HEK293 (cell line): ENCODE data around the gene DISC1.
A peak's percentile ranks its signal among the peaks of the same experiment; 100 is the strongest.

ENCODE experiments used
- KLF1 ChIP-seq: fragments of 450-650 bp; formaldehyde crosslinking; IDR thresholded peaks from 2 replicates; pipeline ENCODE4 v1.5.1; 2016; ENCODE audit warnings: missing biosample characterization, missing genetic modification characterization
- YY1 ChIP-seq: fragments of 450-650 bp; formaldehyde crosslinking; IDR thresholded peaks from 2 replicates; pipeline ENCODE4 v1.5.1; 2018; ENCODE audit warnings: missing biosample characterization, missing genetic modification characterization
- ZNF169 ChIP-seq: fragments of 450-650 bp; formaldehyde crosslinking; IDR thresholded peaks from 2 replicates; pipeline ENCODE4 v1.5.1; 2016; ENCODE audit warnings: missing biosample characterization, missing genetic modification characterization
- ZNF175 ChIP-seq: fragments of 450-650 bp; formaldehyde crosslinking; IDR thresholded peaks from 2 replicates; pipeline ENCODE4 v1.5.1; 2016; ENCODE audit warnings: missing biosample characterization, missing genetic modification characterization
- ZNF2 ChIP-seq: fragments of 450-650 bp; formaldehyde crosslinking; IDR thresholded peaks from 2 replicates; pipeline ENCODE4 v1.5.1; 2016; ENCODE audit warnings: missing biosample characterization, missing genetic modification characterization
- ZNF433 ChIP-seq: fragments of 450-650 bp; formaldehyde crosslinking; IDR thresholded peaks from 2 replicates; pipeline ENCODE4 v1.5.1; 2016; ENCODE audit warnings: missing biosample characterization, missing genetic modification characterization, low read depth
- ZNF585B ChIP-seq: fragments of 450-650 bp; formaldehyde crosslinking; IDR thresholded peaks from 2 replicates; pipeline ENCODE4 v1.5.1; 2016; ENCODE audit warnings: missing biosample characterization, missing genetic modification characterization
- ZNF654 ChIP-seq: fragments of 450-650 bp; formaldehyde crosslinking; IDR thresholded peaks from 2 replicates; pipeline ENCODE4 v1.5.1; 2016; ENCODE audit warnings: low read depth, missing biosample characterization, missing genetic modification characterization
- ZNF792 ChIP-seq: fragments of 450-650 bp; formaldehyde crosslinking; IDR thresholded peaks from 2 replicates; pipeline ENCODE4 v1.5.1; 2016; ENCODE audit warnings: missing biosample characterization, missing genetic modification characterization
- TF ChIP-seq, protein P1 (sequence below): fragments of 450-650 bp; formaldehyde crosslinking; IDR thresholded peaks from 2 replicates; pipeline ENCODE4 v1.5.1; 2016; ENCODE audit warnings: missing biosample characterization, missing genetic modification characterization
- TF ChIP-seq, protein P2 (sequence below): fragments of 450-650 bp; formaldehyde crosslinking; IDR thresholded peaks from 2 replicates; pipeline ENCODE4 v1.5.1; 2017; ENCODE audit warnings: missing biosample characterization, missing genetic modification characterization
- TF ChIP-seq, protein P3 (sequence below): fragments of 450-650 bp; formaldehyde crosslinking; IDR thresholded peaks from 2 replicates; pipeline ENCODE4 v1.5.1; 2017; ENCODE audit warnings: missing biosample characterization, mild to moderate bottlenecking, missing genetic modification characterization, moderate library complexity
- TF ChIP-seq, protein P4 (sequence below): fragments of 450-650 bp; formaldehyde crosslinking; IDR thresholded peaks from 2 replicates; pipeline ENCODE4 v1.5.1; 2017; ENCODE audit warnings: missing biosample characterization, missing genetic modification characterization
- TF ChIP-seq, protein P5 (sequence below): fragments of 450-650 bp; formaldehyde crosslinking; IDR thresholded peaks from 2 replicates; pipeline ENCODE4 v1.5.1; 2016; ENCODE audit warnings: missing biosample characterization, missing genetic modification characterization, low read depth
- TF ChIP-seq, protein P6 (sequence below): fragments of 450-650 bp; formaldehyde crosslinking; IDR thresholded peaks from 2 replicates; pipeline ENCODE4 v1.5.1; 2017; ENCODE audit warnings: missing biosample characterization, missing genetic modification characterization
- TF ChIP-seq, protein P7 (sequence below): fragments of 450-650 bp; formaldehyde crosslinking; IDR thresholded peaks from 2 replicates; pipeline ENCODE4 v1.5.1; 2016; ENCODE audit warnings: missing biosample characterization, missing genetic modification characterization
- TF ChIP-seq, protein P8 (sequence below): fragments of 450-650 bp; formaldehyde crosslinking; IDR thresholded peaks from 2 replicates; pipeline ENCODE4 v1.5.1; 2016; ENCODE audit warnings: missing biosample characterization, missing genetic modification characterization

Gene DISC1

DNA sequence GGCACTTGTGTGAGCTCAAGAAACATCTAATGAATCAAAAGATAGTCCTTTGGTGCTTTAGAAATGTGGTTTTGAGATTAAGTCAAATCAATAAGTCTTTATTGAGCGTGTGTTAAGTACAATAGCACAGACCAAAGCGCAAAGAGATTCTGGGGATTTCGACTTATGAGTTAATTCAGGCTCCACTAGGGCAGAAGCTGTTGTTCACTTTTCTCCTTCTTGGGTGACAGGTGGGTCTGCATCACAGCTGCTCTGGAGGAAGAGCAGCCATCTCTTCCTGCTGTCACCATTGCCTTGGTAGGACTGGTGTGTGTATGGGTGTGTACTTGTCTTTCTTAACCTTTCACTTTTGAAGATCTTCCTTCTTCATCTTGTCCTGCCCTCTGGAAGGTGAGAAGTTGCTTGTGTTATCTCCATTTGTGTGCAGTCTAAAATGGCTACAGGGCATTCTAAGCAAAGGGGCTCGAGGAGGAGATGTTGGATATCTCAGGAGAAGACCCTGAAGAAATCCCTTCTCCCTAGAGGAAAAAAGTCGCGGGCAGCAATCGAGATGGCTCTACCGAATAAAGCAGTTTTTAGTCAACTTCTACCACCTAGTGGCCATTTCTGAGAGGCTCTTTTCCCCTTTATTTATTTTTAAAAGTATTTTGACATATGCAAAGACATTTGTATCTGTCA, 22.9 kb upstream of the DISC1 start (continued):
- TF ChIP-seq, protein P1, sequence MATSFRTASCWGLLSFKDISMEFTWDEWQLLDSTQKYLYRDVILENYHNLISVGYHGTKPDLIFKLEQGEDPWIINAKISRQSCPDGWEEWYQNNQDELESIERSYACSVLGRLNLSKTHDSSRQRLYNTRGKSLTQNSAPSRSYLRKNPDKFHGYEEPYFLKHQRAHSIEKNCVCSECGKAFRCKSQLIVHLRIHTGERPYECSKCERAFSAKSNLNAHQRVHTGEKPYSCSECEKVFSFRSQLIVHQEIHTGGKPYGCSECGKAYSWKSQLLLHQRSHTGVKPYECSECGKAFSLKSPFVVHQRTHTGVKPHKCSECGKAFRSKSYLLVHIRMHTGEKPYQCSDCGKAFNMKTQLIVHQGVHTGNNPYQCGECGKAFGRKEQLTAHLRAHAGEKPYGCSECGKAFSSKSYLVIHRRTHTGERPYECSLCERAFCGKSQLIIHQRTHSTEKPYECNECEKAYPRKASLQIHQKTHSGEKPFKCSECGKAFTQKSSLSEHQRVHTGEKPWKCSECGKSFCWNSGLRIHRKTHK (tag by site-specific recombination): no peak
- TF ChIP-seq KLF1 (tag by site-specific recombination) (no peak), ZNF2 (tag by site-specific recombination) (peak; percentile 74; the same call in 1 of the 2 replicates), ZNF792 (tag by site-specific recombination) (no peak), ZNF585B (tag by site-specific recombination) (no peak), ZNF175 (no peak), ZNF169 (tag by site-specific recombination) (no peak), ZNF654 (peak; percentile 98), YY1 (tag by site-specific recombination) (0 out of 2 replicates have a peak, but pooled peaks have one; percentile 38), ZNF433 (tag by site-specific recombination) (no peak)
- TF ChIP-seq, protein P2, sequence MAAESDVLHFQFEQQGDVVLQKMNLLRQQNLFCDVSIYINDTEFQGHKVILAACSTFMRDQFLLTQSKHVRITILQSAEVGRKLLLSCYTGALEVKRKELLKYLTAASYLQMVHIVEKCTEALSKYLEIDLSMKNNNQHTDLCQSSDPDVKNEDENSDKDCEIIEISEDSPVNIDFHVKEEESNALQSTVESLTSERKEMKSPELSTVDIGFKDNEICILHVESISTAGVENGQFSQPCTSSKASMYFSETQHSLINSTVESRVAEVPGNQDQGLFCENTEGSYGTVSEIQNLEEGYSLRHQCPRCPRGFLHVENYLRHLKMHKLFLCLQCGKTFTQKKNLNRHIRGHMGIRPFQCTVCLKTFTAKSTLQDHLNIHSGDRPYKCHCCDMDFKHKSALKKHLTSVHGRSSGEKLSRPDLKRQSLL (tag by site-specific recombination): 0 out of 2 replicates have a peak, but pooled peaks have one; percentile 3
- TF ChIP-seq, protein P3, sequence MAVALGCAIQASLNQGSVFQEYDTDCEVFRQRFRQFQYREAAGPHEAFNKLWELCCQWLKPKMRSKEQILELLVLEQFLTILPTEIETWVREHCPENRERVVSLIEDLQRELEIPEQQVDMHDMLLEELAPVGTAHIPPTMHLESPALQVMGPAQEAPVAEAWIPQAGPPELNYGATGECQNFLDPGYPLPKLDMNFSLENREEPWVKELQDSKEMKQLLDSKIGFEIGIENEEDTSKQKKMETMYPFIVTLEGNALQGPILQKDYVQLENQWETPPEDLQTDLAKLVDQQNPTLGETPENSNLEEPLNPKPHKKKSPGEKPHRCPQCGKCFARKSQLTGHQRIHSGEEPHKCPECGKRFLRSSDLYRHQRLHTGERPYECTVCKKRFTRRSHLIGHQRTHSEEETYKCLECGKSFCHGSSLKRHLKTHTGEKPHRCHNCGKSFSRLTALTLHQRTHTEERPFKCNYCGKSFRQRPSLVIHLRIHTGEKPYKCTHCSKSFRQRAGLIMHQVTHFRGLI (tag by site-specific recombination): no peak; the same call in 1 of the 2 replicates
- TF ChIP-seq, protein P4, sequence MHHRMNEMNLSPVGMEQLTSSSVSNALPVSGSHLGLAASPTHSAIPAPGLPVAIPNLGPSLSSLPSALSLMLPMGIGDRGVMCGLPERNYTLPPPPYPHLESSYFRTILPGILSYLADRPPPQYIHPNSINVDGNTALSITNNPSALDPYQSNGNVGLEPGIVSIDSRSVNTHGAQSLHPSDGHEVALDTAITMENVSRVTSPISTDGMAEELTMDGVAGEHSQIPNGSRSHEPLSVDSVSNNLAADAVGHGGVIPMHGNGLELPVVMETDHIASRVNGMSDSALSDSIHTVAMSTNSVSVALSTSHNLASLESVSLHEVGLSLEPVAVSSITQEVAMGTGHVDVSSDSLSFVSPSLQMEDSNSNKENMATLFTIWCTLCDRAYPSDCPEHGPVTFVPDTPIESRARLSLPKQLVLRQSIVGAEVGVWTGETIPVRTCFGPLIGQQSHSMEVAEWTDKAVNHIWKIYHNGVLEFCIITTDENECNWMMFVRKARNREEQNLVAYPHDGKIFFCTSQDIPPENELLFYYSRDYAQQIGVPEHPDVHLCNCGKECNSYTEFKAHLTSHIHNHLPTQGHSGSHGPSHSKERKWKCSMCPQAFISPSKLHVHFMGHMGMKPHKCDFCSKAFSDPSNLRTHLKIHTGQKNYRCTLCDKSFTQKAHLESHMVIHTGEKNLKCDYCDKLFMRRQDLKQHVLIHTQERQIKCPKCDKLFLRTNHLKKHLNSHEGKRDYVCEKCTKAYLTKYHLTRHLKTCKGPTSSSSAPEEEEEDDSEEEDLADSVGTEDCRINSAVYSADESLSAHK (tag by site-specific recombination): no peak
- TF ChIP-seq, protein P5, sequence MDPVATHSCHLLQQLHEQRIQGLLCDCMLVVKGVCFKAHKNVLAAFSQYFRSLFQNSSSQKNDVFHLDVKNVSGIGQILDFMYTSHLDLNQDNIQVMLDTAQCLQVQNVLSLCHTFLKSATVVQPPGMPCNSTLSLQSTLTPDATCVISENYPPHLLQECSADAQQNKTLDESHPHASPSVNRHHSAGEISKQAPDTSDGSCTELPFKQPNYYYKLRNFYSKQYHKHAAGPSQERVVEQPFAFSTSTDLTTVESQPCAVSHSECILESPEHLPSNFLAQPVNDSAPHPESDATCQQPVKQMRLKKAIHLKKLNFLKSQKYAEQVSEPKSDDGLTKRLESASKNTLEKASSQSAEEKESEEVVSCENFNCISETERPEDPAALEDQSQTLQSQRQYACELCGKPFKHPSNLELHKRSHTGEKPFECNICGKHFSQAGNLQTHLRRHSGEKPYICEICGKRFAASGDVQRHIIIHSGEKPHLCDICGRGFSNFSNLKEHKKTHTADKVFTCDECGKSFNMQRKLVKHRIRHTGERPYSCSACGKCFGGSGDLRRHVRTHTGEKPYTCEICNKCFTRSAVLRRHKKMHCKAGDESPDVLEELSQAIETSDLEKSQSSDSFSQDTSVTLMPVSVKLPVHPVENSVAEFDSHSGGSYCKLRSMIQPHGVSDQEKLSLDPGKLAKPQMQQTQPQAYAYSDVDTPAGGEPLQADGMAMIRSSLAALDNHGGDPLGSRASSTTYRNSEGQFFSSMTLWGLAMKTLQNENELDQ: no peak
- TF ChIP-seq, protein P6, sequence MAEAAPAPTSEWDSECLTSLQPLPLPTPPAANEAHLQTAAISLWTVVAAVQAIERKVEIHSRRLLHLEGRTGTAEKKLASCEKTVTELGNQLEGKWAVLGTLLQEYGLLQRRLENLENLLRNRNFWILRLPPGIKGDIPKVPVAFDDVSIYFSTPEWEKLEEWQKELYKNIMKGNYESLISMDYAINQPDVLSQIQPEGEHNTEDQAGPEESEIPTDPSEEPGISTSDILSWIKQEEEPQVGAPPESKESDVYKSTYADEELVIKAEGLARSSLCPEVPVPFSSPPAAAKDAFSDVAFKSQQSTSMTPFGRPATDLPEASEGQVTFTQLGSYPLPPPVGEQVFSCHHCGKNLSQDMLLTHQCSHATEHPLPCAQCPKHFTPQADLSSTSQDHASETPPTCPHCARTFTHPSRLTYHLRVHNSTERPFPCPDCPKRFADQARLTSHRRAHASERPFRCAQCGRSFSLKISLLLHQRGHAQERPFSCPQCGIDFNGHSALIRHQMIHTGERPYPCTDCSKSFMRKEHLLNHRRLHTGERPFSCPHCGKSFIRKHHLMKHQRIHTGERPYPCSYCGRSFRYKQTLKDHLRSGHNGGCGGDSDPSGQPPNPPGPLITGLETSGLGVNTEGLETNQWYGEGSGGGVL (tag by site-specific recombination): no peak
- TF ChIP-seq, protein P7, sequence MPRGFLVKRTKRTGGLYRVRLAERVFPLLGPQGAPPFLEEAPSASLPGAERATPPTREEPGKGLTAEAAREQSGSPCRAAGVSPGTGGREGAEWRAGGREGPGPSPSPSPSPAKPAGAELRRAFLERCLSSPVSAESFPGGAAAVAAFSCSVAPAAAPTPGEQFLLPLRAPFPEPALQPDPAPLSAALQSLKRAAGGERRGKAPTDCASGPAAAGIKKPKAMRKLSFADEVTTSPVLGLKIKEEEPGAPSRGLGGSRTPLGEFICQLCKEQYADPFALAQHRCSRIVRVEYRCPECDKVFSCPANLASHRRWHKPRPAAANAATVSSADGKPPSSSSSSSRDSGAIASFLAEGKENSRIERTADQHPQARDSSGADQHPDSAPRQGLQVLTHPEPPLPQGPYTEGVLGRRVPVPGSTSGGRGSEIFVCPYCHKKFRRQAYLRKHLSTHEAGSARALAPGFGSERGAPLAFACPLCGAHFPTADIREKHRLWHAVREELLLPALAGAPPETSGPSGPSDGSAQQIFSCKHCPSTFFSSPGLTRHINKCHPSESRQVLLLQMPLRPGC (tag by site-specific recombination): no peak
- TF ChIP-seq, protein P8, sequence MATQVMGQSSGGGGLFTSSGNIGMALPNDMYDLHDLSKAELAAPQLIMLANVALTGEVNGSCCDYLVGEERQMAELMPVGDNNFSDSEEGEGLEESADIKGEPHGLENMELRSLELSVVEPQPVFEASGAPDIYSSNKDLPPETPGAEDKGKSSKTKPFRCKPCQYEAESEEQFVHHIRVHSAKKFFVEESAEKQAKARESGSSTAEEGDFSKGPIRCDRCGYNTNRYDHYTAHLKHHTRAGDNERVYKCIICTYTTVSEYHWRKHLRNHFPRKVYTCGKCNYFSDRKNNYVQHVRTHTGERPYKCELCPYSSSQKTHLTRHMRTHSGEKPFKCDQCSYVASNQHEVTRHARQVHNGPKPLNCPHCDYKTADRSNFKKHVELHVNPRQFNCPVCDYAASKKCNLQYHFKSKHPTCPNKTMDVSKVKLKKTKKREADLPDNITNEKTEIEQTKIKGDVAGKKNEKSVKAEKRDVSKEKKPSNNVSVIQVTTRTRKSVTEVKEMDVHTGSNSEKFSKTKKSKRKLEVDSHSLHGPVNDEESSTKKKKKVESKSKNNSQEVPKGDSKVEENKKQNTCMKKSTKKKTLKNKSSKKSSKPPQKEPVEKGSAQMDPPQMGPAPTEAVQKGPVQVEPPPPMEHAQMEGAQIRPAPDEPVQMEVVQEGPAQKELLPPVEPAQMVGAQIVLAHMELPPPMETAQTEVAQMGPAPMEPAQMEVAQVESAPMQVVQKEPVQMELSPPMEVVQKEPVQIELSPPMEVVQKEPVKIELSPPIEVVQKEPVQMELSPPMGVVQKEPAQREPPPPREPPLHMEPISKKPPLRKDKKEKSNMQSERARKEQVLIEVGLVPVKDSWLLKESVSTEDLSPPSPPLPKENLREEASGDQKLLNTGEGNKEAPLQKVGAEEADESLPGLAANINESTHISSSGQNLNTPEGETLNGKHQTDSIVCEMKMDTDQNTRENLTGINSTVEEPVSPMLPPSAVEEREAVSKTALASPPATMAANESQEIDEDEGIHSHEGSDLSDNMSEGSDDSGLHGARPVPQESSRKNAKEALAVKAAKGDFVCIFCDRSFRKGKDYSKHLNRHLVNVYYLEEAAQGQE: no peak
